Smooth muscle cell (in vitro differentiated cells): Measurements from ENCODE around the gene NEB. TPM values are rescaled to one million over a fixed set of nuclear protein-coding genes. Genes with fewer than 3 reads are reported as not detected.

Source experiments
- DNase-seq: peaks from one replicate; lab custom pipeline; 2025; ENCODE audit not compliant: unreplicated experiment; lab: John Stamatoyannopoulos, UW
- H2AFZ ChIP-seq: fragments of 200-600 bp; sonication (generic); 2 replicates; pipeline ENCODE4 v1.6.0; 2016; ENCODE audit warnings: antibody characterized with exemption, low read depth, mild to moderate bottlenecking
- H3F3A ChIP-seq: fragments of 200-600 bp; sonication (generic); 2 replicates; pipeline ENCODE4 v1.6.0; 2017; ENCODE audit warnings: antibody characterized with exemption, low read depth
- H3K27ac ChIP-seq: fragments of 200-600 bp; sonication (generic); 2 replicates; pipeline ENCODE4 v1.5.1; 2016; ENCODE audit warnings: low read depth, mild to moderate bottlenecking
- H3K27me3 ChIP-seq: fragments of 200-600 bp; sonication (generic); 2 replicates; pipeline ENCODE4 v1.6.1; 2016; ENCODE audit warnings: low read depth, mild to moderate bottlenecking
- H3K36me3 ChIP-seq: fragments of 200-600 bp; sonication (generic); 2 replicates; pipeline ENCODE4 v1.5.1; 2016; ENCODE audit warnings: low read depth
- H3K4me1 ChIP-seq: fragments of 200-600 bp; sonication (generic); 2 replicates; pipeline ENCODE4 v1.5.1; 2016; ENCODE audit warnings: low read depth
- H3K4me2 ChIP-seq: fragments of 200-600 bp; sonication (generic); 2 replicates; pipeline ENCODE4 v1.6.0; 2016; ENCODE audit warnings: mild to moderate bottlenecking
- H3K4me3 ChIP-seq: fragments of 200-600 bp; sonication (generic); 2 replicates; pipeline ENCODE4 v1.5.1; 2016; ENCODE audit warnings: mild to moderate bottlenecking
- H3K79me2 ChIP-seq: fragments of 200-600 bp; sonication (generic); 2 replicates; pipeline ENCODE4 v1.6.0; 2016; ENCODE audit warnings: low read depth, mild to moderate bottlenecking
- H3K9ac ChIP-seq: fragments of 200-600 bp; sonication (generic); 2 replicates; pipeline ENCODE4 v1.6.0; 2016; ENCODE audit warnings: low read depth
- H3K9me3 ChIP-seq: fragments of 200-600 bp; sonication (generic); replicated peaks from 2 replicates; pipeline ENCODE4 v1.5.1; 2016; ENCODE audit warnings: low read depth
- H4K20me1 ChIP-seq: fragments of 200-600 bp; sonication (generic); 2 replicates; pipeline ENCODE4 v1.6.0; 2016; ENCODE audit warnings: low read depth
- WGBS: methylation state at CpG from one replicate; pipeline ENCODE4 v1.1.7; 2016; ENCODE audit warnings: low lambda C conversion rate; 5-methylcytosine and 5-hydroxymethylcytosine counted together
- polyA plus RNA-seq: library from polyadenylated mRNA; unstranded; fragments of >200 nt; fragmentation: Nextera tagmentation; extraction: Ambion mirVana; gene quantifications from 2 replicates; pipeline ENCODE4 v1.2.1, GENCODE V29; 2016
- total RNA-seq: library from RNA; depleted of rRNA; stranded (reverse); fragments of >200 nt; gene quantifications from 2 replicates; pipeline ENCODE4 v1.2.3, GENCODE V29; 2014
- TF ChIP-seq, protein P1 (sequence below): fragments of 200-600 bp; sonication (generic); IDR thresholded peaks from 2 replicates; pipeline ENCODE4 v1.5.1; 2017; ENCODE audit warnings: borderline replicate concordance, mild to moderate bottlenecking, antibody characterized with exemption; ENCODE audit not compliant: insufficient read depth, poor library complexity, severe bottlenecking

NEB gene
- total and polyA plus RNA-seq, 2 experiments from 2014 or later = 0.18 to 1.3 TPM

- H3K4me3 ChIP-seq = no peak overlapping the region
- WGBS = 90% methylated on average over 3 of the region's 3 CpGs
- no peak overlapping the region for H3K4me2 ChIP-seq
- no peaks in the 10 kb centered on the region for H3F3A ChIP-seq
- no peaks in the 10 kb centered on the region for H3K27me3 ChIP-seq
- H2AFZ ChIP-seq = no peak overlapping the region
- no peaks in the 10 kb centered on the region for H3K79me2 ChIP-seq
- H3K9ac ChIP-seq = no peak overlapping the region
- no peaks in the 10 kb centered on the region for H3K9me3 ChIP-seq
- DNase-seq = no peak
- no peak overlapping the region for H3K27ac ChIP-seq
- H3K36me3 ChIP-seq = no peaks in the 10 kb centered on the region
- TF ChIP-seq, protein P1, sequence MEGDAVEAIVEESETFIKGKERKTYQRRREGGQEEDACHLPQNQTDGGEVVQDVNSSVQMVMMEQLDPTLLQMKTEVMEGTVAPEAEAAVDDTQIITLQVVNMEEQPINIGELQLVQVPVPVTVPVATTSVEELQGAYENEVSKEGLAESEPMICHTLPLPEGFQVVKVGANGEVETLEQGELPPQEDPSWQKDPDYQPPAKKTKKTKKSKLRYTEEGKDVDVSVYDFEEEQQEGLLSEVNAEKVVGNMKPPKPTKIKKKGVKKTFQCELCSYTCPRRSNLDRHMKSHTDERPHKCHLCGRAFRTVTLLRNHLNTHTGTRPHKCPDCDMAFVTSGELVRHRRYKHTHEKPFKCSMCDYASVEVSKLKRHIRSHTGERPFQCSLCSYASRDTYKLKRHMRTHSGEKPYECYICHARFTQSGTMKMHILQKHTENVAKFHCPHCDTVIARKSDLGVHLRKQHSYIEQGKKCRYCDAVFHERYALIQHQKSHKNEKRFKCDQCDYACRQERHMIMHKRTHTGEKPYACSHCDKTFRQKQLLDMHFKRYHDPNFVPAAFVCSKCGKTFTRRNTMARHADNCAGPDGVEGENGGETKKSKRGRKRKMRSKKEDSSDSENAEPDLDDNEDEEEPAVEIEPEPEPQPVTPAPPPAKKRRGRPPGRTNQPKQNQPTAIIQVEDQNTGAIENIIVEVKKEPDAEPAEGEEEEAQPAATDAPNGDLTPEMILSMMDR = no peak
- no peaks in the 10 kb centered on the region for H3K4me1 ChIP-seq
- no peaks in the 10 kb centered on the region for H4K20me1 ChIP-seq
These were observed 53.2 kb downstream of the NEB start for GRCh38 chr2:151681051-151681450.

DNA sequence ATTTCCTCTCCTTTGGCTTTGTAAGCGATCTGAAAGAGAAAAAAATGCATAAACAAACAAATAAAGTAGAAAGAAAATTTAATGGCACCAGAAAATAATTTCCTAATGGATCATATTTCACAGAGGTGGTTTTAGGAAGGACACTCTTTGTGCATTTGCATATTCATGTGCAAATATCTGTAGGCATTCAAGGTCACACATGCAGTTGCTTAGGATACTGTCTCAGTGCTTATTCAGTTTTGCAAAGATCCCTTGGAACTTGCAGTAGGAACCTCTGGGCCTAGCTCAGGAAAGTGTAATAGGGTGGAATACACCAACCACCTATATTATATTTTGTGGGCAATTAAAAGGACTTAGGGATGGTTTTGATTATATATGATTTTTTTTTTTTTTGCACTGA, 54.3 kb downstream of the NEB start:
- no peak overlapping the region for H2AFZ ChIP-seq
- H3K27ac ChIP-seq = no peak overlapping the region
- 81% methylated on average over 1 of the region's 1 CpG for WGBS
- H3K9ac ChIP-seq = no peak overlapping the region
- no peaks in the 10 kb centered on the region for H3K79me2 ChIP-seq
- TF ChIP-seq, protein P1 = no peak
- no peaks in the 10 kb centered on the region for H3K4me1 ChIP-seq
- H4K20me1 ChIP-seq = no peaks in the 10 kb centered on the region
- no peak overlapping the region for H3K4me3 ChIP-seq
- no peaks in the 10 kb centered on the region for H3K36me3 ChIP-seq
- DNase-seq = no peak
- H3K9me3 ChIP-seq = no peaks in the 10 kb centered on the region
- no peak overlapping the region for H3K4me2 ChIP-seq
- no peaks in the 10 kb centered on the region for H3F3A ChIP-seq
- H3K27me3 ChIP-seq = no peaks in the 10 kb centered on the region

- H3K4me1 ChIP-seq = no peaks in the 10 kb centered on the region
- no peaks in the 10 kb centered on the region for H3K36me3 ChIP-seq
- TF ChIP-seq, protein P1 = no peak
- H3K9ac ChIP-seq = no peak overlapping the region
- H3K27me3 ChIP-seq = no peaks in the 10 kb centered on the region
- WGBS = 88% methylated on average over 6 of the region's 6 CpGs
- H3F3A ChIP-seq = no peaks in the 10 kb centered on the region
- no peak overlapping the region for H2AFZ ChIP-seq
- no peak overlapping the region for H3K27ac ChIP-seq
- H3K4me2 ChIP-seq = no peak overlapping the region
- H4K20me1 ChIP-seq = no peaks in the 10 kb centered on the region
- DNase-seq = no peak
- H3K4me3 ChIP-seq = no peak overlapping the region
- no peaks in the 10 kb centered on the region for H3K9me3 ChIP-seq
- no peaks in the 10 kb centered on the region for H3K79me2 ChIP-seq
These were observed 55.4 kb downstream of the NEB start for GRCh38 chr2:151678849-151679248.

DNA sequence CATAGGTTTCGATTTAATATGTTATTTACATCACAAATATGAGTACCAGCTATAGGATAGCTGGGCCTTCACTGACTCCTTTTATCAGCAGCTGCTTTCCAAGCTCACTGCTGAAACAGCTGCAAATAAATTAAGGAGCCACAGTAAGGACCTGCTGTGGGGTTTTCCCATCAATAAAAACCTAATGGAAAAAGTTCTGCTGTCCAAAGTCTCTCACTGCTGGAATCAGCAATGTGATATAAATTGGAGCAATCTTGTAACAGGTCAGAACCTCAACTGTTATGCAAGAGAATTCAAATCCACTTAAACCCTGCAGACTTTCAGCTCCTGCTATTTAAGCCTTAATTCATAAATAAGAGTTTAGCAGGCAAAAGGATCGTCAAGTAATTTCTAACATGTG, 61.3 kb downstream of the NEB start:
- no peaks in the 10 kb centered on the region for H3K79me2 ChIP-seq

More for the DNA sequence above, 61.3 kb downstream of the NEB start:
- Histone ChIP-seq H2AFZ (no peak overlapping the region), H3K36me3 (no peaks in the 10 kb centered on the region), H3K4me2 (no peak overlapping the region), H3K9me3 (no peaks in the 10 kb centered on the region), H4K20me1 (no peaks in the 10 kb centered on the region), H3K27me3 (no peaks in the 10 kb centered on the region), H3K27ac (no peak overlapping the region), H3F3A (no peaks in the 10 kb centered on the region), H3K4me3 (no peak overlapping the region), H3K9ac (no peak overlapping the region), H3K4me1 (peaks cover 8% of the 10 kb centered on the region)
- TF ChIP-seq, protein P1 = no peak
- DNase-seq = no peak
- 64% methylated on average over 2 of the region's 2 CpGs for whole genome bisulfite sequencing
